Fibroblast of peridontal ligament (primary cell): ENCODE data around the gene GBP7.
A peak's percentile ranks its signal among the peaks of the same experiment; 100 is the strongest.

ENCODE experiments used
- DNase-seq: peaks from one replicate; pipeline ENCODE4 v3.0.0-alpha.2; 2010; ENCODE audit errors: extremely low read depth

The GBP7 gene

DNA sequence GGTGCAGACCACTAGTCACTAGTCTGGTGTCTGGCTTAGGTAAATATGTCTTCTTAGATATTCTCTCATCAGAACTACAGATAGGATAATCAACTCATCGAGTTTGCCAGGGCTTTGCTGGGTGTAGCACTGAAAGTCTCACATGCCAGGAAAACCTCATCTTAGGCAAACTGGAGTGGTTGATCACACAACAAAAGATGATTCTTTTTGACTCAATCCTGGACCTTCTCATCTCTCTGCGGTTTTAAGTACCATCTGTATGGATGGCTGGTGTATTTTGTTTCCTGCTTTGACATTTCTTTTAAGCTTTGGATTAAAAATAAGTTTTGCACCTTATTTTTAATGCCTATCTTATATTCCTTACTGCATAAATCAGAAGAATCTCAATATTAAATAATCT, 61.1 kb downstream of the GBP7 start:
- no peak for DNase-seq

DNA sequence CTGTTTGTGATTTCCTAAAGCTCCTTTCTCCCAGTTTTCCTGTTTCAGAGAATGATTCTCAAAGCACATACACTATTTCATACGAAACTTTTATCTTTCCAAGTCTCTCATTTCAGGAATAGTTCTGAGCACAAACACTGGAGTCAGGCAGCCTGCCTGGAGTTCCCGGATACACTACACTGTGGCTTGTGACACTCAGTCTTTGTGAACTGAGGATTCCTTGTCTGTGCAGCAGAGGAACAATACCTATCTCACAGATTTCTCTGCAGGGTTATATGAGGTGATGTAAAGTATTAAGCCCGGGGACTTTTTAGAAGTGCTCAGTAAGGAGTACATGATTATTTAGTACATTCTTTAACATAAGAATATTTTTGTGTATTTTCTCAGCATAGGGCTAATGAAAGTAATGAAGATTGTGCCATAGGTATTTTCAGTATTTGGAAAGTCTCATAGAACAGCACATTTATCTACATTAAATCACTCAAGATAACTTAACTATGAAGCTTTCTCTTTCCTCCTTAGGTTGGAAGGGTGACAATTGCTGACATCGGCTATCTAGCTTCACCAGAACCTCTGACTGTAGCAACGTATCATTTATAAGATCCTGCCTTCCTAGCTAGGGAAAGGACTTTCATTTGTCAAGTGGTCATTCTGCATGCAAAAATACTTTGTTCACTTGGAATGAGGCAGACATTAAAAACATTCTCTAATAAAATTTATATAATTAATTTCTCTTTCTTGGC, 62.8 kb downstream of the GBP7 start:
- no peak for DNase-seq

GRCh38 chr1:89104687-89105086, 71.1 kb downstream of the GBP7 start:
- no peak for DNase-seq

DNA sequence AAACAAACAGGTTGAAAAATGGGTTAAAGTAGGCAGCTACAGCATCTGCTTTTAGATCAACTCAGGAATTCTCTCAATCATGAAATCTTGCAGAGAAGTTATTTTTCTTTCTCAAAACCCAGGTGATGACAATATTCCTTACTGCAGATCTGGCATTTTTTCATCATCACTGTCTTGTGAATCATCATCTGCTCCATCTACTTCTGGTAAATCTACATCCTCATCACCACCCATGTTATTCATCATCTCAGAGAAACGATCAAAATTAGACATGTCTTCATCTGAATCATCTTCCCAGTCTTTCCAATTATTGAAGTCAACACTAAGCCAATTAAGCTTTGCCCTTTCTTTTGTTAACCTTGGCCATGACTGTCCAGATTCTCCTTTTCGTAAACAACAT, 71.7 kb downstream of the GBP7 start:
- DNase-seq: no peak

- no peak for DNase-seq
Measured at GRCh38 chr1:89102021-89102420, 73.8 kb downstream of the GBP7 start.

DNA sequence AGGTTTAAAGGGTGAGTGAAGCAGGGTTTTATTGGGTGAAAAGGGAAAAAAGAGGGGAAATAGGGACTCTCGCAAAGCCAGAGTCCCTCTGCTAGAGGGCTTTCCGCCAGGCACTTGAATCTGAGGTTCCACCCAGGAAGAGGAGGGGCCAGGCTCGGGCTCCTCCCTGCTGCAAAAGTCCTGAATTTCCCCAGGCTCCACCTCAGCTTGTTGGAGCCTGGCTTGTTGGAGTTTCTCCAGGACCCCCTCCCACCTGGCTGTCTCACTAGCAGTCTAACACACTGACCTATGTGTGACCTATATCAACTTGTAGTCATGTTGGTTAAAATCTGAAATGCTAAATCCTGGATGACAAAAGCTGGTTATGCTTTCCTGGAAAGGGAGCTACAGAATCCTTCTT, 75.4 kb downstream of the GBP7 start:
- no peak for DNase-seq

DNA sequence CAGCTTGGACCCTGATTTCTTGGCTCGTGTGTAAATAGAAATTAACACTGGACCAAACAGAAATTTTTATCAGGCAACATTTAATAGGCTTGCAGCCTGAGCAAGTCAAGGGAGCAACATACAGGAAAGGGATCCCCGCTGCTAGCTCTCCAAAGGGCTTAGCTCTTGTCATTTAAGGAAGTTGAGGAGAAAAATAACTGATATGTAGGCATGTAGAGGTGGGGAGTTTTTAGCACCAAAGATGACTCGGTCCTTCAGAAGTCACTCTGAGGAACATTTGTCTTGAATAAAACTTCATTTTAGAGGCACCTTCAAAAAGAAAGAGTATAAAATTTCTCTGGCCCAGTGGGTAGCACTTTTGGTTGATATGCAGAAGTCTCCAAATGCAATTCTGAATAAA, 76.9 kb downstream of the GBP7 start:
- no peak for DNase-seq

DNA sequence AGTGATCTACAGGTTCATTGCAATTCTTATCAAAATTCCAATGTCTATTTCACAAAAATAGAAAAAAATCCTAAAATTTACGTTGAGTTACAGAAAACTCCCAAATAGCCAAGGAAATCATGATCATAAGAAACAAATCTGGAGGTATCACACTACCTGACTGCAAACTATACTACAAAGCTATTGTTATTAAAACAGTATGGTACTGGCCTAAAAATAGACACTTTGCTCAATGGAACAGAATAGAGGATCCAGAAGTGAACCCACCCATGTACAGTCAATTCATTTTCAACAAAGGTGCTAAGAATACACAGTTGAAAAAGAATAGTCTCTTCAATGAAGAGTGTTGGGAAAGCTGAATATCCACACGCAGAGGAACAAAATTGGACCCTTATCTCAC, 80.1 kb downstream of the GBP7 start:
- DNase-seq: no peak

GRCh38 chr1:89089962-89090361, 85.8 kb downstream of the GBP7 start:
- DNase-seq: no peak

DNA sequence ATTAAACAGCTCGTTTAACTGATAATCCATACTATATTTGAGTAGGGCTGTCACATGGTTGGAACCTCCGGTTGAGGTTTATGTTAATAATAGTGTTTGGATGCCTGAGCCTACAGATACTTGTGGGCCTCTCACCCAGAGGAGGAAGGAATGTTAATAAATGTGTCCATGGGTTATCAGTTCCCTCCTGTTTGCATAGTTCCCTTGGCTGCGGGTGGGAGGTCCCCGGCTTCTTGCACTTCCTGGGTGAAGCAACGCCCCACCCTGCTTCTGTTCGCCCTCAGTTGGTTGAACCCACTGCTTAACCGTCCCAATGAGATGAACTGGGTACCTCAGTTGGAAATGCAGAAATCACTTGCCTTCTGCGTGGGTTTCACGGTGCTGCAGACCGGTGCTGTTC, 87.2 kb downstream of the GBP7 start:
- DNase-seq: no peak

DNA sequence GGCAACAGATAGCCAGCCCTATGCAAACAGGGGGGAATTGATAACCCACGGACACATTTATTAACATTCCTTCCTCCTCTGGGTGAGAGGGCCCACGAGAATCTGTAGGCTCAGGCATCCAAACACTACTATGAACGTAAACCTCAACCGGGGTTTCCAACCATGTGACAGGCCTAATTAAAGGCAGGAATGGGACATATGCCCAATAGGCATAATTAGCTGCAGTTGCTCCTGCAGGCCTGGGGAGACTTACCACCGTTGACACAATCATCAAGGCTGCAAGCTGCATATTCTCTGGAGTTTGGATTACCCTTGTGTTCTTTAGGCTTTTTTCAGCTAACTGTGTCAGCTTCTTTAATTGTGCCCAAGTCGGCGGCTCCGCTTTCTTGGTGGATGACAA, 88.6 kb downstream of the GBP7 start:
- no peak for DNase-seq

- peak; percentile 59 for DNase-seq
Measured at GRCh38 chr1:89085781-89086180, 90.0 kb downstream of the GBP7 start.
